ENCODE measurements around the gene TPSG1.

TPSG1 gene

DNA sequence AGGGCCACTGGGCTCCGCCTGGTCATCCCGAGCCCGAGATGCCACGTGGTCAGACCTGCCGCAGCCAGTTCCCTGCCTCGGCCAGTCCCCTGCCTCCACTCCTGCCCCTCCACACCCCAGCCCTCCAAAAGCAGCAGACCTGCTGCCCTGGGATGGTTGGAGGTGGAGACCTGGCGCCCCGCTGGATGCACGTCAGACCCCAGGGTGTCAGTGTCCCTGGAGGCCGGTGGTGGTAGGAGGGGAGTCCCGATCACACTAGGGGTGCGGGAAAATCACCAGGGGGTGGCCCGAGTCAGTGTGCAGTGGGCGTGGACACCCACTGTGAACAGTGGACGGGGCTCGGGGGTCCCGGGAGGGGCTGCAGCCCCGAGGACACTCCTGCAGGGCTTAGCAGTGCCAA, 26.9 kb downstream of the TPSG1 start:
- DNase-seq (ENCODE audit: low read depth), result no peak
- TF ChIP-seq, protein P1, sequence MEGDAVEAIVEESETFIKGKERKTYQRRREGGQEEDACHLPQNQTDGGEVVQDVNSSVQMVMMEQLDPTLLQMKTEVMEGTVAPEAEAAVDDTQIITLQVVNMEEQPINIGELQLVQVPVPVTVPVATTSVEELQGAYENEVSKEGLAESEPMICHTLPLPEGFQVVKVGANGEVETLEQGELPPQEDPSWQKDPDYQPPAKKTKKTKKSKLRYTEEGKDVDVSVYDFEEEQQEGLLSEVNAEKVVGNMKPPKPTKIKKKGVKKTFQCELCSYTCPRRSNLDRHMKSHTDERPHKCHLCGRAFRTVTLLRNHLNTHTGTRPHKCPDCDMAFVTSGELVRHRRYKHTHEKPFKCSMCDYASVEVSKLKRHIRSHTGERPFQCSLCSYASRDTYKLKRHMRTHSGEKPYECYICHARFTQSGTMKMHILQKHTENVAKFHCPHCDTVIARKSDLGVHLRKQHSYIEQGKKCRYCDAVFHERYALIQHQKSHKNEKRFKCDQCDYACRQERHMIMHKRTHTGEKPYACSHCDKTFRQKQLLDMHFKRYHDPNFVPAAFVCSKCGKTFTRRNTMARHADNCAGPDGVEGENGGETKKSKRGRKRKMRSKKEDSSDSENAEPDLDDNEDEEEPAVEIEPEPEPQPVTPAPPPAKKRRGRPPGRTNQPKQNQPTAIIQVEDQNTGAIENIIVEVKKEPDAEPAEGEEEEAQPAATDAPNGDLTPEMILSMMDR (conservative IDR thresholded peaks at IDR 0.05; ENCODE audit: low read depth, low read length), result no peak

GRCh38 chr16:1197237-1197866, 27.7 kb downstream of the TPSG1 start:
- TF ChIP-seq, protein P1 (conservative IDR thresholded peaks at IDR 0.05; ENCODE audit: low read depth, low read length), result no peak
- no peak overlapping the region for H3K4me3 ChIP-seq (ENCODE audit: low read length)
- no peak for DNase-seq (ENCODE audit: low read depth)

More for the DNA sequence above, 26.9 kb downstream of the TPSG1 start:
- no peak overlapping the region for H3K4me3 ChIP-seq (ENCODE audit: low read length)

DNA sequence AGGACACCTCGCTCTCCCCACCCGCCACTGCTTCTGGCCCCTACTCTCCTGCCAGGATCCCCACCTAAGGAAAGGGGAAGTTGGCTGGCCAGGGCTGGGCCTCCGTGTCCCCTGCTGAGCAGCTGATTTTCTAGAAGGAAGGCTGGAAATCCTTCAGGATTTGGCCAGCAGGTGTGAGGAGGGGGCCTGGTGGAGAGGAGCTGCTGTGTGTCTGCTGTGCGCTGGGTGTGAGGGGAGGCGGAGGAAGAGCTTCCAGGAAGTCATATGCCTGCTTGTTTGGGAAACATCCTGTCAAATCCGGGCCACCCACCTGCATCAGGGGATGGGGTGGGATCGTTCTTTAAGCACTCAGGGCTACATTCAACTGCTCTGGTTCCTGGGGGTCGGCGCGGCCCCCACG, 28.6 kb downstream of the TPSG1 start:
- DNase-seq (ENCODE audit: low read depth), result no peak
- H3K4me3 ChIP-seq (ENCODE audit: low read length), result no peak overlapping the region
- TF ChIP-seq, protein P1 (conservative IDR thresholded peaks at IDR 0.05; ENCODE audit: low read depth, low read length), result no peak

GRCh38 chr16:1195393-1195666, 29.7 kb downstream of the TPSG1 start:
- TF ChIP-seq, protein P1 (conservative IDR thresholded peaks at IDR 0.05; ENCODE audit: low read depth, low read length), result no peak
- no peak for DNase-seq (ENCODE audit: low read depth)
- no peak overlapping the region for H3K4me3 ChIP-seq (ENCODE audit: low read length)

- H3K4me3 ChIP-seq (ENCODE audit: low read length), result no peak overlapping the region
- TF ChIP-seq, protein P1 (conservative IDR thresholded peaks at IDR 0.05; ENCODE audit: low read depth, low read length), result peak; percentile 74
- no peak for DNase-seq (ENCODE audit: low read depth)
Measured at GRCh38 chr16:1194665-1195392, 30.2 kb downstream of the TPSG1 start.

GRCh38 chr16:1193825-1194581, 31.1 kb downstream of the TPSG1 start:
- TF ChIP-seq, protein P1 (conservative IDR thresholded peaks at IDR 0.05; ENCODE audit: low read depth, low read length), result no peak
- no peak for DNase-seq (ENCODE audit: low read depth)
- H3K4me3 ChIP-seq (ENCODE audit: low read length), result no peak overlapping the region

Data from retinal pigment epithelial cell (primary cell).